Activated T-cell treated with anti-CD3 and anti-CD28 coated beads for 4 hours (primary cell): ENCODE measurements around the gene NNAT.
"Not testable (repeated sequence)": the region's sequence is repeated elsewhere in the genome, so short reads cannot be mapped to it uniquely, and the experiment has no call there.

ENCODE experiments used
- DNase-seq: peaks from one replicate; pipeline ENCODE4 v3.0.0-alpha.2; 2020

NNAT gene, protein sequence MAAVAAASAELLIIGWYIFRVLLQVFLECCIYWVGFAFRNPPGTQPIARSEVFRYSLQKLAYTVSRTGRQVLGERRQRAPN

DNA sequence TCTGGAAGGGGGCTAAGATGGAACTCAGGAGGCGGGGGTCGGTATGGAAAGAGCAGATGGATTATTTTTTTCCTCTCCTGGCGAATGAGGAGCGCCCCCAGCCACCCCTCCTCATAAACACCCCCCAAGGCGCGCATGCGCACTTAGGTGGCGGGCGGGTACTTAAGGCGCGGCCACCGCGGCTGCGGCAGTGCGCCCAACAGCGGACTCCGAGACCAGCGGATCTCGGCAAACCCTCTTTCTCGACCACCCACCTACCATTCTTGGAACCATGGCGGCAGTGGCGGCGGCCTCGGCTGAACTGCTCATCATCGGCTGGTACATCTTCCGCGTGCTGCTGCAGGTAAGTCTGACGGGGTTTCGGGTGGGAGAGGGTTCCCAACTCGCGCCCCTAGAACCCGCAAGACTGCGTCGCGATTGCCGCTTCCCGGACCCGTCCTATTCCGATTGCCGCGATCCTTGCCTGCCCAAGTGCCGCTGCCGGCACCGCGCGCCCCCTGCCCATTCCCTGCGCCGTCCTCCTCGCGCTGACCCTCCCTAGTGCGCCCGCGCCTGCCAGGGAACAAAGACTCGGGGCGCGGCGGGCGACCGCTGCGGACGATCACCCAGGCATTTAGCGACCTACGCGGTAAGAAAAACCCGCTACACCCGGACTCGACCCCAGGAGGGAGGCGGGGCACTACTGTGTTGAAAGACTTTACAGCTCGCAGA lies at the start of gene NNAT:
Gene NNAT (plus strand): TSS at position 190 of the 711 bp plus-strand sequence. CDS start 82 bp downstream, at position 272.
- DNase-seq, result no peak

DNA sequence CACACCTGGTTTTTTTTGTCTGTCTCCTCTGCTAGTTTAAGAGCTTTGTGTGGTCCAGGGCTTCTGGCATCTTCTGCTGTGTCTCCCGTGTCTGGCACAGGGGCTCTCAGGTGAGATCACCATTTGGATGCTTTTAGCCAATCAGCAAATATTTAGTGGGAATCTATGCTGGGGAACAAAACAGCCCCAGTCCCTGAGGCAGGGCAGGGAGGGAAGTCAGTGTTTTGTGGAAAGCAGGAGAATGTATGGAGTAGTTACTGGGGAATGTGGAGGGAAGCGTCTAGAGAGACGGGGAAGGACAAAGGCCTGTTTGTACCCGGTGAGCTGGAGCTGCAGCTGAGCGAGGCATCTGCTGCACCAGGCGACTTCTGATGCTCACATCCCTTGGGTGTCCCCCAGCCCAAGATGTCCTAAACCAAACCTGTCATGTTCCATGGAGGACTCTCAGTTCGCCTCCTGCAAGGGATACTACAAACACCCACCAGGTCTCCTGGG lies 49.3 kb upstream of the NNAT start:
- DNase-seq, result no peak

GRCh38 chr20:37472435-37472834 lies 48.6 kb upstream of the NNAT start:
- not testable (repeated sequence) for DNase-seq

DNA sequence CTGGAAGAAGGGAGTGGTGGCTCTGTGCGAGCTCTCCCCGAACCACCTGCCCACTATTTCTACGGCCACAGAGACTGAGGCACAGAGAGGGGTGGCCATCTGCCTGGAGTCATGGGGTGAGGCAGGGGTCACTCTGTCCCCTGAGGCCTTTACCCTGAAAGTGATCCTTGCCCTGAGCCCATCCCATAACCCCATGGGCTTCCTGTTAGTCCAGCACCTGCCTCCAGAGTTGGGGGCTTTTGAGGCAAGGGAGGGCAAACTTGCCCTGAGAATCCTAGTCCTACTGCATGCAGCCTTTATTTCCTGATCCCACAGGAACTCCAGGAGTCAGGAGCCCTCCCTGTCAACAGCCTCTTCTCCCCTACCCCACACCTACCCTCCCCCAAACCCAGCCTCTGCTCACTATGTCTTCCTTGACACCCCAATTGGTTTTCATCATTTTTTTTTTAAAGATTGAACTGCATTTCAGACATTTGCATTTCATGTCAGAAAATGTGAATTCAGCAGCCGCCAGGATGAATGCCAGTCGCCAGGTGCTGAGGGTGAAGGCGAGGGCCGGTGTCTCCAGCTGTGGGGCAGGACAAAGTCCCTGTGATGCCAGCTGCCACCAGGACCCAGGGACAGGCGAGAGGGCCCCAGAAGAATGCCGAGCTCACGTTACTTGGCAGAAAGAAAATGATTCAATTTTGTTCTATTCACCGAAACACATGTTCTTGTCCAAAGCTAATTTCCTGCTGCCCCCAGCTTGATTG lies 47.6 kb upstream of the NNAT start:
- no peak for DNase-seq

DNA sequence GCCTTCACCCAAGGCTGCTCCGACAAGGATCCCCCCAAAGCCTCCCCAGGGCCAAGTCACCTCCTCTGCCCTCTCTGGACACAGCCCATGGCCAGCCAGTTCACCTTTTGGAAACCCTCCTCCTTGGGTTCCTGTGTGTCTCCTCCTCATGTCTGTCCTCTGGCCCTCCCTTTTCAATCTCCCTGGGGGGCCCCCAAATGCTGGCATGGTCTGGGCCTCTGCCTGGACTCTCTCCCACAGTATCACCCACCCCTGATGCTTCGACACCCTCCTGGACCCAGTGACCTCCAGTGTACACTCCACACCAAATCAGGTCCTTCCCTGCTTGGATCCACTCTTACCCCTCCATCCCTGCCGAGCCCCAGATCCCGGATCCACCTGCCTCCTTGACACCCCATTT lies 46.7 kb upstream of the NNAT start:
- no peak for DNase-seq

GRCh38 chr20:37475252-37475651 lies 45.8 kb upstream of the NNAT start:
- no peak for DNase-seq

DNA sequence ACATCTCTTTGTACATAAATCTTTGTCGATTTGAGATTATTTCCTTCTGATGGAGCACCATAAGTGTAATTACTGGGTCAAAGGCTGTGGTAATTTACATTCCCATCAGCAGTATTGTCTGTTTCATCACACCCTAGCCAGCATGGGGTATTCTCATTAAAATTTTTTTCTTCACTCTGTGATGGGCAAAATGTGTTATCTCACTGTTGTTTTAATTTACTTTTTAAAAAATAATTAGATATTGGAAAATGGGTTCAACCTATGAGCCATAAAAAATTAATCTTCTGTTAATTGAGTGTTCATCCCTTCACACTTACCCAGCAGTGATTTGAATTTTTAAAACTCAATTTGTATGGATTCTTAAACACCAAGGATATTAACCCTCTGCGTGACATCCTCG lies 44.0 kb upstream of the NNAT start:
- DNase-seq, result no peak

GRCh38 chr20:37479266-37479665 lies 41.8 kb upstream of the NNAT start:
- no peak for DNase-seq

GRCh38 chr20:37479925-37480691 lies 40.9 kb upstream of the NNAT start:
- no peak for DNase-seq

DNA sequence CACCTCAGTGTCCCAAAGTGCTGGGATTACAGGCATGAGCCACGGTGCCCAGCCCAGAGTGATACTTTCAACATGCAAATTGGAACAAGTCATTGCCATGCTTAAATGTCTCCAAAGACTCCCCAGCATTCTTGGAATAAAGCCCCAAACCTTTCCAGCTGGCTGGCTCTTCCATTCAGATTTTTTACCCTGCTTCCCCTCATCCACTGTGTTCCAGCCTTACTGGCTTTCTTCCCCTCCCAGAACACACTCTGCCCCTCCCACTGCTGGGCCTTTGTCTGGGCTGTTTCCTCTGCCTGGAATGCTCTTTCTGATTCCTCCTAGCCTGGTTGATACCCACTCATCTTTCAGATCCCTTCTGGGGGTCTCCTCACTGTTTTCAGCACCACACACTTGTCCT lies 40.1 kb upstream of the NNAT start:
- DNase-seq, result no peak

DNA sequence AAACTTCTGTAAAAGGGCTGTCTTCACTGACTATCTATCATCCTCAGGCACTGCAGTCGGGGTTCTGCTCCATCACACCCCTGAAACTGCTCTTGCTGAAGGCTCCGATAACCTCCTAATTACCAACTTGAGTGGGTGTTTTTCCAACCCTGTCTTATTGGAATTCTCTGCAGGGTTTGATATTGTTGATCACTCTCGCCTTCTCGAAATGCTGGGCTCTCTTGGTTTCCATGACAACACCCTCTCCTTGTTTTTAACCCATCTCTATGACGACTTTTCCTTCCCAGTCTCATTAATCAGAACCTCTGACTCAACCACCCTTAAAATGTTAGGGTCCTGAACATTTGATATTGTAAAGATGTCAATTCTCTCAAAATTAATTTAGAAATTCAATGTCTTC lies 39.4 kb upstream of the NNAT start:
- DNase-seq, result no peak

- no peak for DNase-seq
Observed at GRCh38 chr20:37484331-37484730, 36.7 kb upstream of the NNAT start.

DNA sequence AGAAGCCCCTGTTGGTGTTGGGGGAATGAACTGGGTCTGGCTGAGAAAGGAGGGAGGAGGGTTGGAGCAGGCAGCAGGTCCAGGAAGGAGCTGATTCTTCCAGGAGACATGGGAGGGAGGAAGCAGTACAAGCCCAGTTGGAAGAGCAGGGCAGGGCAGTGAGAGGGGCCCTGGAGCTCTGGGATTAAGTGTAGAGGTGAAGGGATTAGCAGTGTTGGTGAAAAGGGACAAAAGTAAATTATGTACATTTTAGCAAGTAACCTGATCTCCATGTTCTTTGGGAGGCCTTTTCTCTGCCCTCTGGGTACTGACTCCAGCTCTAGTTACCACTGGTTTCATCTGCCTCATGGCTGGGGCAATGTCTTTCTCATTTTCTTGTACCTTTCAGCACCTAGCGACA lies 34.8 kb upstream of the NNAT start:
- DNase-seq, result not testable (repeated sequence)

DNA sequence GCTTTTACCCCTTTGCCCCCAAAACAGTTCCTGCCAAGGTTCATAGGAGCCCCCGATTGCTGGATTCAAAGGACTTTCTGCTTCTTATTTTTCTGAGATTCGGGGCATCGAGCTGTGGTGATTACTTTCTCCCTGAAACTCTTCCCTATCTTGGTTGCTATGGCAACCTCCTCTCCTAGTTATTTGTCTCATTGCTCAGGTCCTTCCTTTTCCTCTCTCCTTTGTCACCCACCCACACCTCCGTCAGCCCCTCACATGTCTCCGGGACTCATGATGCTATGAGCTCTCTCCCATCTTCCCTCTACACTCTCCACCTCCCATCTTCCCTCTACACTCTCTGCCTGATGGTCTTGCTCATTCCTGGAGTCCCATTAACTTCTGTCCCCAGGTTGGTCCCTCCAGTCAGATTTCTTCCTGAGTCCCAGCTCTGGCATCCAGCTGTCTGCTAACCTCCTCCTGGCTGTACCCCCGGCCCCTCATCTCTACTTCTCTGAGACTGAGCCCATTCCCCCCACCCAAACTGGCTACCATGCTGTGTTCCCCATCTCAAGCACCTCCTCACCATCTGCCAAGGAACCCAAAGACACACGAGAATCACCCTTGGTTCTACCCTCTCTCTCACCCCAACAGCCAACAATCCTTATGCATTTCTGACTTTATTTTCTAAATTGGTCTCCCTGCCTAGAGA lies 30.2 kb upstream of the NNAT start:
- no peak for DNase-seq

DNA sequence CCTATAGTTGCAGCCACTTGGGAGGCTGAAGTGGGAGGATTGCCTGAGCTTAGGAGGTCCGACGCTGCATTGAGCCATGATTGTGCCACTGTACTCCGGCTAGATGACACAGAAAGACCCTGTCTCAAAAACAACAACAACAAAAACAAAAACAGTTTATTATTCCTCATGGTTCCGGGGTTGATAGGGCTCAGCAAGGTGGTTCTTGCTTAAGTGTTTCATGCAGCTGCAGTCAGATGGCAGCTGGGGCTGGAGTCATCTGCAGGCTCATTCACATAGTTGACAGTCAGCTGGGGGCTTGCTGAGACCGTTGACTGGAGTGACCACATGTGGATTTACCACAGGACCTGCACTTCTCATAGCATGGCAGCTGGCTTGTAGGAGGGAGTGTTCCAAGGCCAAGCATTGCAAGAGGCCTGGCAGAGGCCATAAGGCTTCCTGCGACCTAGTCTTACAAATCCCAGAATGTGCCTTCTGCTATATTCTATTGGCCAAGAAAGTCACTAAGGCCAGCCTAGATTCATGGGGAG lies 28.9 kb upstream of the NNAT start:
- no peak for DNase-seq

DNA sequence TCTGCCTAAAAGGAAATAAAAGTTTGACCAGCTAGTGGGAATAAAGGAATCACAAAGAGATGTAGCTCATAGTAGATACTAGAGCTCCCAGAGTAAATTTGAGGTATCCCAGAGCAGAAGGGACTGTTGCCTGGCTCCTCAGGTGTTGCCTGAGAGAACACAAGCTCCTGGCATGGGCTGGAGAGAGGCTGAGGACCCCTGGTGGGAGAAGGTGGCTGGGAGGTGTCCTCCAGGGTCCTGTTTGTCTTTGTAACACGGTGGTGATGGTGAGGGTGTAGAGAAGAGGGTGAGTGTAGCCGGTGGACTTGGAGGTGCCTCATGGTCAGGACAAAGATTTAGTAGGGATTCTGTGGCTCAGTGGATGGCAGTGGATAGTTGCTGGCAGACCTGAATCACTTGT lies 28.1 kb upstream of the NNAT start:
- DNase-seq, result no peak

DNA sequence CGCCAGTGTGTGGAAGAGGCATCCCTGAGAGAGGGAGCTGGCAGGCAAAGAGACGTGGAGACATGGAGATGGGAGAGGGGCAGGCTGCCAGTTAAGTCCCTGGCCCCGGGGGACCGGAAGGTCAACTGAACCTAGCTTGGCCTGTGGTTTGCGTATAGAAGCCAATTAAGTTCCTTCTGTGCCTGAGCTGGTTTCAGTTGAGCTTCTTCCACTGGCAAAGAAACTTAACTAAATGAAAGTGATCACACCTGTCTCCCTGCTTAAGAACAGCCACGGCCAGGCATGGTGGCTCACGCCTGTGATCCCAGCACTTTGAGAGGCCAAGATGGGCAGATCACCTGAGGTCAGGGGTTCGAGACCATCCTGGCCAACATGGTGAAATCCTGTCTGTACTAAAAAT lies 26.7 kb upstream of the NNAT start:
- no peak for DNase-seq

DNA sequence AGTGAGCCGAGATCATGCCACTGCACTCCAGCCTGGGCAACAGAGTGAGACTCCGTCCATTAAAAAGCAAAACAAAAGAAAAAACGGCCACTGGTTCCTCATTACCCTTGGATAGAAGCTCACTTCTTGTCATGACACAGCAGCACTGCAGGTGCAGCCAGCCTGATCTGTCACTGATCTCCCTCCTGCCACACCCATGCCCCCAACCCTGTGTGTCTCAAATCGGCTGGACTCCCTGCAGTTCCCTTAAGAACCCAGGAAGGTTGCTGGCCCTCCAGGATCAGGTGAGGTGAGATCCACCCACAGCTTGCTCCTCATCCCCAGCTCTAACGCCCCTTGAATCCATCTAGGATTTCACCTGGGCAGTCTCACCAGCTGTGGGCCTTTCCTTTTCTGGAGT lies 26.3 kb upstream of the NNAT start:
- DNase-seq, result no peak

DNA sequence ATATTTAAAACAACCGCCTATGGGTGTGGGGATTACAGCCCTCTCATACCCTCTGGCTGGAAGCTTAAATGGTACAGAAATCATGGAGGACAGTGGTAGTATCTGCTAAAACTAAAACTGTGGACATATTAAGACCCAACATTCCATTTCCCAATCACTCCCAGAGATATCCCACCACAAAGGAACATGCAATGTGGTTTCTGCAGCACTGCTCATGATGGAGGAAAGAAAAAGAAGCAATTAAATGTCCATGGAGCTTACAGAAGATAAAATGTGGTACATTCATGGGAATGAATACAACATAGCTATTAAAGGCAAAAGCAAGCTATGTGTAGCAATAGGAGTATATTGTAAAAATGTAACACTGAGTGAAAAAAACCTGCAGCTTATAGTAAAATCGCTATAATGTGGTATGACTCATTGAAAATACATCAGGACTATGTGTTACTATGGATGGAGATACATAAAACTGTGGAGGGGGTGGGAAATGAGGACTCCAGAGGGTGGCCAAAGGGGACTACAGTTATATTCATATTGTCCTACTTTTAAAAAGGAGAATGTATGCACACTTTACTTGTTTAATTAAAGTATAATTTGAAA lies 22.9 kb upstream of the NNAT start:
- no peak for DNase-seq

GRCh38 chr20:37500311-37500710 lies 20.7 kb upstream of the NNAT start:
- DNase-seq, result no peak

DNA sequence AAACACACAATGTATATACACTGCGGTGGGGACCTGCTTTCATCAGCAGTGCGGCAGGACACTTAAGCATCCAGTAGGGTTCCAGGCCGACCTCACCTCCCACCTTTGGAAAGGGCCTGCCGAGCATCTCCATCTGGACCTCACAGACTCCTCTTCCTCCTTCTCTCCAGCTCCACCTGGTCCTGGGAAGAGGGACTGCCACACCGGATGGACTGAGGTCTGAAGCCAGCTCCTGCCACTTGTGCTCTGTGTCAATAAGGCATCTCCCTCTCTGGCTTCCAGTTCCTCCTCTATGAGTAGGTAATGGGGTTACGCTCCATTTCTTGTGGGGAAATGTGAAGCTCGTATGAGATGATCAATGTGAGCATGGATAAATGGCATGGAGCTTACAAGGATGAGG lies 19.1 kb upstream of the NNAT start:
- DNase-seq, result no peak

- no peak for DNase-seq
Observed at GRCh38 chr20:37502654-37503053, 18.4 kb upstream of the NNAT start.
